ENCODE measurements around the gene APOBEC3C.

GRCh38 chr22:39017596-39018365 is 3.7 kb downstream of the APOBEC3C start:
- TF ChIP-seq, protein P1, sequence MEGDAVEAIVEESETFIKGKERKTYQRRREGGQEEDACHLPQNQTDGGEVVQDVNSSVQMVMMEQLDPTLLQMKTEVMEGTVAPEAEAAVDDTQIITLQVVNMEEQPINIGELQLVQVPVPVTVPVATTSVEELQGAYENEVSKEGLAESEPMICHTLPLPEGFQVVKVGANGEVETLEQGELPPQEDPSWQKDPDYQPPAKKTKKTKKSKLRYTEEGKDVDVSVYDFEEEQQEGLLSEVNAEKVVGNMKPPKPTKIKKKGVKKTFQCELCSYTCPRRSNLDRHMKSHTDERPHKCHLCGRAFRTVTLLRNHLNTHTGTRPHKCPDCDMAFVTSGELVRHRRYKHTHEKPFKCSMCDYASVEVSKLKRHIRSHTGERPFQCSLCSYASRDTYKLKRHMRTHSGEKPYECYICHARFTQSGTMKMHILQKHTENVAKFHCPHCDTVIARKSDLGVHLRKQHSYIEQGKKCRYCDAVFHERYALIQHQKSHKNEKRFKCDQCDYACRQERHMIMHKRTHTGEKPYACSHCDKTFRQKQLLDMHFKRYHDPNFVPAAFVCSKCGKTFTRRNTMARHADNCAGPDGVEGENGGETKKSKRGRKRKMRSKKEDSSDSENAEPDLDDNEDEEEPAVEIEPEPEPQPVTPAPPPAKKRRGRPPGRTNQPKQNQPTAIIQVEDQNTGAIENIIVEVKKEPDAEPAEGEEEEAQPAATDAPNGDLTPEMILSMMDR (IDR thresholded peaks at IDR 0.05) = no peak
- no peak for TF ChIP-seq POLR2A (IDR thresholded peaks at IDR 0.05)
